GM12873 (cell line): ENCODE results near the gene ANXA3.

Source experiments
- TF ChIP-seq, protein P1 (sequence below): IDR thresholded peaks from 2 replicates; pipeline ENCODE4 v1.5.1; 2012; ENCODE audit warnings: low read depth, mild to moderate bottlenecking, moderate library complexity, low read length, control low read depth; ENCODE audit not compliant: insufficient read depth; ENCODE audit errors: missing control alignments

ANXA3 gene

GRCh38 chr4:78581618-78582017 is 30.0 kb downstream of the ANXA3 start:
- TF ChIP-seq, protein P1, sequence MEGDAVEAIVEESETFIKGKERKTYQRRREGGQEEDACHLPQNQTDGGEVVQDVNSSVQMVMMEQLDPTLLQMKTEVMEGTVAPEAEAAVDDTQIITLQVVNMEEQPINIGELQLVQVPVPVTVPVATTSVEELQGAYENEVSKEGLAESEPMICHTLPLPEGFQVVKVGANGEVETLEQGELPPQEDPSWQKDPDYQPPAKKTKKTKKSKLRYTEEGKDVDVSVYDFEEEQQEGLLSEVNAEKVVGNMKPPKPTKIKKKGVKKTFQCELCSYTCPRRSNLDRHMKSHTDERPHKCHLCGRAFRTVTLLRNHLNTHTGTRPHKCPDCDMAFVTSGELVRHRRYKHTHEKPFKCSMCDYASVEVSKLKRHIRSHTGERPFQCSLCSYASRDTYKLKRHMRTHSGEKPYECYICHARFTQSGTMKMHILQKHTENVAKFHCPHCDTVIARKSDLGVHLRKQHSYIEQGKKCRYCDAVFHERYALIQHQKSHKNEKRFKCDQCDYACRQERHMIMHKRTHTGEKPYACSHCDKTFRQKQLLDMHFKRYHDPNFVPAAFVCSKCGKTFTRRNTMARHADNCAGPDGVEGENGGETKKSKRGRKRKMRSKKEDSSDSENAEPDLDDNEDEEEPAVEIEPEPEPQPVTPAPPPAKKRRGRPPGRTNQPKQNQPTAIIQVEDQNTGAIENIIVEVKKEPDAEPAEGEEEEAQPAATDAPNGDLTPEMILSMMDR, result no peak

DNA sequence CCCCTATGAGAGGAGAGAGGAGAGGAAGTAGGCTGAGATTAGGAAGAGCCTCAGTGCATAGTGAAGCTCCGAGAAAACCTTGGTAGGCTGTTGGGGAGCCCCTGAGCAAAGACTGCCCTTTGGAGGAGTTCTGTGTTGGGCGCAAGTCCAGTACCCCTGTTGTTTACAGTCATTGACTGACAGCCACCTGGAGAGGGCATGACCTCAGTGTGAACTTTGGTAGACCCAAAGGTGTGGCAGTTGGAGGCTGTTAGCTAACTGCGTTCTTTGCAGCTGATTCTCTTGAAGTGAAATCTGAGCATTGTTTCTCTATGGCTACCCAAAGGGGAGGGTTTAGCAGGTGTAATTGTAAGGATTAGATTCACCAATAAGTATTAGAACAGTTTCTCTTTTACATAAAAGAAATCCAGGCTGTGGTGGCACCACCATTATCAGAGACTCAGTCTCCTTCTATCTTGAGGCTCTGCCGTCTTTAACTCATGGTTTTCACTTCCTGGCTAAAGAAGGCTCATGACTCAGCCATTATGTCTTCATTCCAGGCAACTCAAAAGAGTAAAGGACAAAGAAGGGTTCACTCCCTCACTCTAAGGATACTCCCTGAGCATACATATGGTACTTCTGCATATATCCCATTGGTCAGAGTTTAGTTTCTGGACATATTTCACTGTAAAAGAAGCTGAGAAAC is 33.4 kb downstream of the ANXA3 start:
- TF ChIP-seq, protein P1, result no peak

DNA sequence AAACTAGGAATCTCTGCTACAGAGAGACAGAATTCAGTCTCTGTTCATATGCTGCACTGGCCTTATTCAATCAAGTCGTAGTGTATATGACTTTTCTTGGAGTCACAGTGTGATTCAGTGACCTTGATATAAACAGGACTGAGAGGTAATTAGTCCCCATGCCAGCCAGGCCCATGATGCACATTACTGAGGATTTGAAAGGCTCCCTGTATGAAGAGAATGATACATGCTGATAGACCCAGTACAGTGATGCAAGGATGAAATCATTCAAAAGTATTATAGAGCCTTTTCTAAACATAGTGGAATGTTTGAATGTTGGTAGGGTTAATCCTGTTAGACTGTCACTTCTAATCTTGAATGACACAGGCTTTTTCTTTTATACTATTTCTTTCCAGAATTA is 34.1 kb downstream of the ANXA3 start:
- TF ChIP-seq, protein P1, result no peak

- TF ChIP-seq, protein P1, result no peak
These were observed 37.5 kb downstream of the ANXA3 start for GRCh38 chr4:78588894-78589545.

DNA sequence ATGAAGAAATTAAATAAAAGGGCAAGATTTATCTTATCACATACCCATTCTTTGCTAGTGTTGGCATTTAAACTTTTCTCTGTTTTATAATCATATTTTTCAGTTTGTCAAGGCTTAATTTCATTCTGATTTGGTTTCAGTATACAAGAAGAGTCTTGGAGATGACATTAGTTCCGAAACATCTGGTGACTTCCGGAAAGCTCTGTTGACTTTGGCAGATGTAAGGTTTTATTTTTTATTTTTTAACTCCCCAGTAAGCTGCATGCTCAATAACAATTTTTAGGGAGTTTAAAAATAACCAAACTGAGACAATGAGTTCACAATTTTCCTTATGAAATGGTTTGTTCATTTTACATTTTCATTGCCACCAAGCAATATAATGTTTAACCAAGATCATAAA is 39.8 kb downstream of the ANXA3 start:
- TF ChIP-seq, protein P1, result no peak

DNA sequence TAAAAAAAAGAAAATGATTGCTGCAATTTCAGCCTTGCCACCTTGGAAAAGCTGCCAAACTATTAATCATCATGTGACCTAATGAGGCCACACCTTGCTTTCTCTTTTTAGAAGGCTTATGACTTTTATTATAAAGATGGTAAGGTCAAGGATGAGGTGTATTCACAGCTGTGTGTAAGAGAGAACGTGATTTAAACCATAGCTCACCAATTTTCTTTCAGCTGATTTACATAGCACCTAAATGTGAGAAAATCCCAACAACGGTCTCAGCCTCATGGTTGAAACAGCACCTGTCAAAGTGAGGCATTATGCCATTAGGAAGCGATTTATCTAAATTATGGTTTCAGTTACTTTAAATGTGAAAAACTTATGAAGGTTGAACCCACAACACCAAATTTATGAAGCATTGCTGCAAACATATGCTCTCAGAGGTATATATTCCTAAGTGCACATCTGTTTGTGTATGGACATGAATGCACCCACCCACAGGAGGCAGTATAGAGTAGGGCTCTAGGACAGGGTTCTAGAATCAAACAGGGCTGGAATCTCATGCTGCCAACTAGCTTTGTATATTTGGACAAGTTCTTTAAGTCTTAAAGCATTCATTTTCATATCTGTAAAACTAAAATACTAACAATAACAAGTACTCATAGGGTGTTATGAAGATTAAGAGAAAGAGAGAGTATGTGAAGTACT is 40.7 kb downstream of the ANXA3 start:
- TF ChIP-seq, protein P1, result peak; percentile 64

DNA sequence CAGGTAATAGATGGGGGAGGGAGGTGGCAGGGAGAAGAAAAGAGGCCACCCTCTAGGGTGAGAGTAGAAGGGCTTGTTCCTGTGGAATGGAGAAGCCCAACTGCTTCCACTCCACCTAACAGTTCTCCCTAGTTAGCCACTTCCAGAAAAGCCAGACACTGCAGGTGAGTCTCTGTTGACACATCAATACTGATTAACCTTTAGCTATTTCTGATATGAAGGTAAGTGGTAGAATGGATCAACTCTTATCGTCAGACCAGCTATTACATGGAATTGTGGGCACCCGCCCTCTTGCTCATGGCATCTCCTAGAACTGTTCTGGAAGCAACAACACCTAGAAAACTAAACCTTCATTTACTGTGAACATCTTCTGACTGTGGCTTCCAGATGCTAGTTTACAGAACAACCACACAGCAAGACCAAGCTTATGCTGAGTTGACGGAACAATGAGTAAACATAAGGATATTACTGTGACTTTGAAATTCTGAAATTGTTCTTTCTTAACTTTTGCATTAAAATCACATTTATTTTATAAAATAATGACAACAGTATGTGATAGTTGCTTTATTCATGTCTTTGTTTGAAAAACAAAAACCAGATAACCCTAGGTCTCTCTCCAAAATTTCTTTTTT is 44.7 kb downstream of the ANXA3 start:
- TF ChIP-seq, protein P1, result no peak
